Osteoblast (primary cell): ENCODE data around the gene FERMT3. TPM values are rescaled to one million over a fixed set of nuclear protein-coding genes. Genes with fewer than 3 reads are reported as not detected.
"Not testable (repeated sequence)": the region's sequence is repeated elsewhere in the genome, so short reads cannot be mapped to it uniquely, and the experiment has no call there.

ENCODE experiments used
- DNase-seq: peaks from one replicate; pipeline ENCODE4 v3.0.0; 2011; ENCODE audit warnings: low spot score, mixed read lengths; ENCODE audit not compliant: insufficient read length; ENCODE audit errors: missing footprints
- H2AFZ ChIP-seq: 2 replicates; pipeline ENCODE4 v1.6.0; 2011; ENCODE audit warnings: mild to moderate bottlenecking, low read length
- H3K27ac ChIP-seq: 2 replicates; pipeline ENCODE4 v1.5.1; 2011; ENCODE audit warnings: mild to moderate bottlenecking, low read depth, low read length, moderate library complexity
- H3K27me3 ChIP-seq: 2 replicates; pipeline ENCODE4 v1.6.0; 2012; ENCODE audit warnings: mild to moderate bottlenecking, control low read depth, inconsistent platforms, low read length, moderate library complexity; ENCODE audit not compliant: insufficient read depth
- H3K36me3 ChIP-seq: 2 replicates; pipeline ENCODE4 v1.5.1; 2011; ENCODE audit warnings: mild to moderate bottlenecking, low read length, control low read depth, moderate library complexity; ENCODE audit not compliant: insufficient read depth
- H3K4me1 ChIP-seq: 2 replicates; pipeline ENCODE4 v1.5.1; 2011; ENCODE audit warnings: mild to moderate bottlenecking, low read length, control low read depth, moderate library complexity; ENCODE audit not compliant: insufficient read depth
- H3K4me2 ChIP-seq: 2 replicates; pipeline ENCODE4 v1.6.0; 2011; ENCODE audit warnings: mild to moderate bottlenecking, low read length; ENCODE audit not compliant: insufficient read depth
- H3K4me3 ChIP-seq: fragments of 200-600 bp; sonication (generic); 3 replicates; pipeline ENCODE4 v1.5.1; 2012; ENCODE audit warnings: mild to moderate bottlenecking, low read length, inconsistent platforms; ENCODE audit not compliant: insufficient read depth
- H3K79me2 ChIP-seq: 2 replicates; pipeline ENCODE4 v1.6.0; 2012; ENCODE audit warnings: mild to moderate bottlenecking, low read length, control low read depth, inconsistent platforms; ENCODE audit not compliant: insufficient read depth
- H3K9me3 ChIP-seq: 2 replicates; pipeline ENCODE4 v1.5.1; 2011; ENCODE audit warnings: low read depth, low read length, control low read depth
- H4K20me1 ChIP-seq: 2 replicates; pipeline ENCODE4 v1.6.0; 2012; ENCODE audit warnings: mild to moderate bottlenecking, low read length, control low read depth; ENCODE audit not compliant: insufficient read depth
- total RNA-seq: library from RNA; depleted of rRNA; stranded (reverse); fragments of >200 nt; gene quantifications from 2 replicates; pipeline ENCODE4 v1.2.3, GENCODE V29; 2012
- TF ChIP-seq, protein P1 (sequence below): IDR thresholded peaks from 2 replicates; pipeline ENCODE4 v1.5.1; 2011; ENCODE audit warnings: mild to moderate bottlenecking, low read depth, low read length, moderate library complexity; ENCODE audit errors: extremely low read depth

The FERMT3 gene
- total RNA-seq, 1 donor: 1.1 TPM

DNA sequence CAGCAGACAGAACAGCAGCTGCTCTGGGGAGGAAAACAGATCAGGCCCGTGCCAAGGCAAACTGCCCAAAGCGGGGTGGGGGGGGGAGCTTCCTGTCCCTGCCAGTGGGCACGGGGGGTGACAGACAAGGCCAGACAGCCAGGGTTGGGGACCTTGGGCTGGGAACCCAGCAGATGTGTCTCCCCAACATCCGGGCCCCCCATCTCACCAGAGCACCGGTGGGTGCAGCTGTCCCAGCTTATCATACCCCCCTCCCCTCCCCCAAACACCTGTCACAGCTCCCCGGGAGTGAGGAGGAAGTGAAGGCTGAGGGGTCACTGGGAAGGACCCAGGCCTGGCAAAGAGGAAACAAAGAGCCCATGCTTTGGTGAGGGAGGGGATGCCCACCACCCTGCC is 38.9 kb downstream of the FERMT3 start:
- TF ChIP-seq, protein P1, sequence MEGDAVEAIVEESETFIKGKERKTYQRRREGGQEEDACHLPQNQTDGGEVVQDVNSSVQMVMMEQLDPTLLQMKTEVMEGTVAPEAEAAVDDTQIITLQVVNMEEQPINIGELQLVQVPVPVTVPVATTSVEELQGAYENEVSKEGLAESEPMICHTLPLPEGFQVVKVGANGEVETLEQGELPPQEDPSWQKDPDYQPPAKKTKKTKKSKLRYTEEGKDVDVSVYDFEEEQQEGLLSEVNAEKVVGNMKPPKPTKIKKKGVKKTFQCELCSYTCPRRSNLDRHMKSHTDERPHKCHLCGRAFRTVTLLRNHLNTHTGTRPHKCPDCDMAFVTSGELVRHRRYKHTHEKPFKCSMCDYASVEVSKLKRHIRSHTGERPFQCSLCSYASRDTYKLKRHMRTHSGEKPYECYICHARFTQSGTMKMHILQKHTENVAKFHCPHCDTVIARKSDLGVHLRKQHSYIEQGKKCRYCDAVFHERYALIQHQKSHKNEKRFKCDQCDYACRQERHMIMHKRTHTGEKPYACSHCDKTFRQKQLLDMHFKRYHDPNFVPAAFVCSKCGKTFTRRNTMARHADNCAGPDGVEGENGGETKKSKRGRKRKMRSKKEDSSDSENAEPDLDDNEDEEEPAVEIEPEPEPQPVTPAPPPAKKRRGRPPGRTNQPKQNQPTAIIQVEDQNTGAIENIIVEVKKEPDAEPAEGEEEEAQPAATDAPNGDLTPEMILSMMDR: no peak
- Histone ChIP-seq H2AFZ (no peak overlapping the region), H3K9me3 (no peaks in the 10 kb centered on the region), H3K4me3 (peak overlapping the region; percentile 97), H3K36me3 (peaks cover 15% of the 10 kb centered on the region), H3K27ac (peak overlapping the region; percentile 85), H3K79me2 (peaks cover 42% of the 10 kb centered on the region), H3K27me3 (no peaks in the 10 kb centered on the region), H4K20me1 (peaks cover 8% of the 10 kb centered on the region), H3K4me1 (peaks cover 29% of the 10 kb centered on the region), H3K4me2 (peak overlapping the region; percentile 91)
- DNase-seq: peak; percentile 94

GRCh38 chr11:64245797-64246620 is 39.5 kb downstream of the FERMT3 start:
- Histone ChIP-seq H3K36me3 (peaks cover 15% of the 10 kb centered on the region), H3K9me3 (no peaks in the 10 kb centered on the region), H3K27me3 (no peaks in the 10 kb centered on the region), H3K4me3 (peak overlapping the region; percentile 97), H4K20me1 (peaks cover 8% of the 10 kb centered on the region), H3K4me2 (peak overlapping the region; percentile 91), H2AFZ (peak overlapping the region; percentile 15), H3K27ac (peak overlapping the region; percentile 85), H3K4me1 (peaks cover 30% of the 10 kb centered on the region), H3K79me2 (peaks cover 42% of the 10 kb centered on the region)
- peak; percentile 100 for DNase-seq
- TF ChIP-seq, protein P1: no peak

- peaks cover 30% of the 10 kb centered on the region for H3K4me1 ChIP-seq
- not testable (repeated sequence) for H3K4me2 ChIP-seq, H2AFZ ChIP-seq, H3K27ac ChIP-seq, H4K20me1 ChIP-seq, H3K27me3 ChIP-seq, DNase-seq, H3K9me3 ChIP-seq
- H3K79me2 ChIP-seq: peaks cover 42% of the 10 kb centered on the region
- H3K36me3 ChIP-seq: peaks cover 15% of the 10 kb centered on the region
- peak overlapping the region; percentile 97 for H3K4me3 ChIP-seq
Observed at GRCh38 chr11:64246621-64246870, 40.0 kb downstream of the FERMT3 start.

- DNase-seq: peak; percentile 100
- TF ChIP-seq, protein P1: no peak
- peaks cover 8% of the 10 kb centered on the region for H4K20me1 ChIP-seq
Observed at GRCh38 chr11:64246871-64247728, 40.6 kb downstream of the FERMT3 start, which contains the start of gene PPP1R14B. Gene PPP1R14B, minus strand, starts transcription at chr11:64246943. Its CDS starts 270 bp downstream, at chr11:64246673.

More at GRCh38 chr11:64246871-64247728, 40.6 kb downstream of the FERMT3 start, which contains the start of gene PPP1R14B:
- peaks cover 29% of the 10 kb centered on the region for H3K4me1 ChIP-seq
- H3K4me3 ChIP-seq: peak within 1 kb of the TSS; percentile 97
- peak within 1 kb of the TSS; percentile 85 for H3K27ac ChIP-seq
- peak within 1 kb of the TSS; percentile 93 for H3K4me2 ChIP-seq
- H3K36me3 ChIP-seq: peaks cover 15% of the 10 kb centered on the region
- no peaks in the 10 kb centered on the region for H3K9me3 ChIP-seq
- no peaks in the 10 kb centered on the region for H3K27me3 ChIP-seq
- peaks cover 42% of the 10 kb centered on the region for H3K79me2 ChIP-seq
- H2AFZ ChIP-seq: peak within 1 kb of the TSS; percentile 75
